Mesenchymal stem cell (in vitro differentiated cells and primary cell): ENCODE measurements around the gene PPP1R12A.

Source experiments
- DNase-seq: peaks from one replicate; pipeline ENCODE4 v3.0.0-alpha.2; 2013
- H2AFZ ChIP-seq: one replicate; pipeline ENCODE4 v1.6.1; 2013; ENCODE audit warnings: low read depth, mild to moderate bottlenecking, control low read depth, inconsistent platforms, low read length, moderate library complexity
- H2AK5ac ChIP-seq: 2 replicates; pipeline ENCODE4 v1.6.1; 2013; ENCODE audit warnings: low read length, moderate library complexity, mild to moderate bottlenecking, inconsistent platforms; ENCODE audit not compliant: severe bottlenecking
- H2BK120ac ChIP-seq: one replicate; pipeline ENCODE4 v1.6.1; 2013; ENCODE audit warnings: low read depth, mild to moderate bottlenecking, inconsistent platforms, low read length, moderate library complexity
- H2BK12ac ChIP-seq, 2 experiments: one replicate each; pipeline ENCODE4 v1.6.1; 2013; ENCODE audit warnings: inconsistent platforms in 2 of 2, low read length in 2 of 2, mild to moderate bottlenecking in 2 of 2, moderate library complexity in 2 of 2, control low read depth in 1 of 2
- H2BK15ac ChIP-seq: one replicate; pipeline ENCODE4 v1.6.1; 2013; ENCODE audit warnings: mild to moderate bottlenecking, low read depth, inconsistent platforms; ENCODE audit not compliant: poor library complexity, severe bottlenecking
- H2BK5ac ChIP-seq: 2 replicates; pipeline ENCODE4 v1.6.1; 2013; ENCODE audit warnings: low read depth, mild to moderate bottlenecking, low read length, control low read depth, inconsistent platforms; ENCODE audit not compliant: poor library complexity, severe bottlenecking
- H3K14ac ChIP-seq, 2 experiments: one replicate each; pipeline ENCODE4 v1.6.1; 2013; ENCODE audit warnings: inconsistent platforms in 2 of 2, low read length in 2 of 2, control low read depth in 1 of 2, mild to moderate bottlenecking in 1 of 2, moderate library complexity in 1 of 2
- H3K18ac ChIP-seq, 2 experiments: one replicate each; pipeline ENCODE4 v1.6.1; 2013; ENCODE audit warnings: inconsistent platforms in 2 of 2, low read length in 2 of 2, control low read depth in 1 of 2, low read depth in 1 of 2, mild to moderate bottlenecking in 1 of 2
- H3K23ac ChIP-seq, 2 experiments: one replicate each; pipeline ENCODE4 v1.6.1; 2013; ENCODE audit warnings: inconsistent platforms in 2 of 2, low read length in 2 of 2, mild to moderate bottlenecking in 2 of 2, moderate library complexity in 2 of 2, control low read depth in 1 of 2
- H3K27ac ChIP-seq: 2 replicates; pipeline ENCODE4 v1.5.1; 2013; ENCODE audit warnings: mild to moderate bottlenecking, moderate library complexity, low read length, control low read depth, inconsistent platforms; ENCODE audit not compliant: poor library complexity, severe bottlenecking
- H3K27me3 ChIP-seq, 2 experiments: 2 replicates each; pipeline versions ENCODE4 v1.6.1 to v1.7.0; 2013; ENCODE audit warnings: low read length in 2 of 2, mild to moderate bottlenecking in 2 of 2, moderate library complexity in 2 of 2, control low read depth in 1 of 2, inconsistent platforms in 1 of 2; ENCODE audit not compliant: control insufficient read depth in 1 of 2, insufficient read depth in 1 of 2
- H3K36me3 ChIP-seq, 2 experiments: 2 replicates each; pipeline versions ENCODE4 v1.6.1 to v1.7.0; 2013; ENCODE audit warnings: low read length in 2 of 2, control low read depth in 1 of 2, inconsistent platforms in 1 of 2, low read depth in 1 of 2, mild to moderate bottlenecking in 1 of 2; ENCODE audit not compliant: insufficient read depth in 2 of 2, control insufficient read depth in 1 of 2
- H3K4ac ChIP-seq, 2 experiments: one replicate each; pipeline ENCODE4 v1.6.1; 2013; ENCODE audit warnings: inconsistent platforms in 2 of 2, low read length in 2 of 2, mild to moderate bottlenecking in 2 of 2, moderate library complexity in 2 of 2, control low read depth in 1 of 2, low read depth in 1 of 2
- H3K4me1 ChIP-seq: 2 replicates; pipeline ENCODE4 v1.6.1; 2013; ENCODE audit warnings: low read depth, low read length, control low read depth; ENCODE audit not compliant: control insufficient read depth, insufficient read depth
- H3K4me2 ChIP-seq: 2 replicates; pipeline ENCODE4 v1.6.1; 2013; ENCODE audit warnings: low read length, mild to moderate bottlenecking, inconsistent platforms; ENCODE audit not compliant: poor library complexity, severe bottlenecking
- H3K4me3 ChIP-seq, 2 experiments: 2 replicates each; pipeline versions ENCODE4 v1.5.1 to v1.7.0; 2013; ENCODE audit warnings: low read length in 2 of 2, mild to moderate bottlenecking in 2 of 2, control low read depth in 1 of 2, low read depth in 1 of 2; ENCODE audit not compliant: insufficient read depth in 1 of 2
- H3K79me1 ChIP-seq: replicated peaks from 2 replicates; pipeline ENCODE4 v1.6.1; 2013; ENCODE audit warnings: mild to moderate bottlenecking, control low read depth, low read length, inconsistent platforms; ENCODE audit not compliant: poor library complexity, severe bottlenecking
- H3K9ac ChIP-seq: 2 replicates; pipeline ENCODE4 v1.7.0; 2013; ENCODE audit warnings: mild to moderate bottlenecking, low read length, moderate library complexity
- H3K9me3 ChIP-seq: 2 replicates; pipeline ENCODE4 v1.7.0; 2013; ENCODE audit warnings: mild to moderate bottlenecking, low read length; ENCODE audit not compliant: control insufficient read depth
- H4K8ac ChIP-seq: one replicate; pipeline ENCODE4 v1.6.1; 2013; ENCODE audit warnings: inconsistent platforms, mild to moderate bottlenecking, low read length, moderate library complexity
- H4K91ac ChIP-seq: one replicate; pipeline ENCODE4 v1.6.1; 2013; ENCODE audit warnings: mild to moderate bottlenecking, low read length, inconsistent platforms
- WGBS: methylation state at CpG from one replicate; pipeline ENCODE4 v1.1.7; 2013; ENCODE audit warnings: mixed read lengths; 5-methylcytosine and 5-hydroxymethylcytosine counted together

Gene PPP1R12A

DNA sequence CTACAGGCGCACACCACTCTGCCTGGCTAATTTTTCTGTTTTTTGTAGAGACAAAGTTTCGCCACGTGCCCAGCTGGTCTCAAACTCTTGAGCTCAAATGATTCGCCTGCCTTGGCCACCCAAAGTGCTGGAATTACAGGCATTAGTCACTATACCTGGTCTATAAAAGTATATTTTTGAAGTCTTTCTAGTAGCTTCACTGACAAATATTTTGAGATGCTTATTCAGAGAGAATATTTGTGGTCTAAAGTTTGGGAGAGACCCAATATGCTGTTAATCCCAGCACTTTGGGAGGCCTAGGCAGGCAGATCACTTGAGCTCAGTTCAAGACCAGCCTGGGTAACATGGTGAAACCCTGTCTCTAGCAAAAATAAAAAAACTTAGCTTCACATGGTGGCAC, 22.0 kb upstream of the PPP1R12A start:
- Histone ChIP-seq H3K14ac (no peak overlapping the region), H3K27ac (no peak overlapping the region), H3K9ac (no peak overlapping the region), H2AK5ac (no peak overlapping the region), H3K18ac (no peak overlapping the region), H3K23ac (no peak overlapping the region), H2AFZ (no peak overlapping the region), H3K36me3 (no peaks in the 10 kb centered on the region), H4K8ac (no peak overlapping the region), H4K91ac (no peak overlapping the region), H2BK12ac (no peak overlapping the region), H2BK15ac (no peak overlapping the region), H3K4me2 (no peak overlapping the region), H2BK5ac (no peak overlapping the region), H3K9me3 (peaks cover 11% of the 10 kb centered on the region), H3K79me1 (no peaks in the 10 kb centered on the region), H3K27me3 (no peaks in the 10 kb centered on the region), H3K4me1 (no peaks in the 10 kb centered on the region), H3K4ac (no peak overlapping the region), H3K4me3 (no peak overlapping the region), H2BK120ac (no peak overlapping the region)
- WGBS: 92% methylated on average over 3 of the region's 4 CpGs
- DNase-seq: no peak

- DNase-seq: no peak
- Histone ChIP-seq H2AFZ (no peak overlapping the region), H4K91ac (no peak overlapping the region), H3K14ac (no peak overlapping the region), H3K27me3 (no peaks in the 10 kb centered on the region), H3K9me3 (peaks cover 11% of the 10 kb centered on the region), H3K4me3 (no peak overlapping the region), H3K4me1 (no peaks in the 10 kb centered on the region), H3K4me2 (no peak overlapping the region), H3K36me3 (no peaks in the 10 kb centered on the region), H2BK15ac (no peak overlapping the region), H3K18ac (no peak overlapping the region), H4K8ac (no peak overlapping the region), H3K4ac (no peak overlapping the region), H2BK120ac (no peak overlapping the region), H3K79me1 (no peaks in the 10 kb centered on the region), H2BK5ac (no peak overlapping the region), H2BK12ac (no peak overlapping the region), H3K23ac (no peak overlapping the region), H3K9ac (no peak overlapping the region), H2AK5ac (no peak overlapping the region), H3K27ac (no peak overlapping the region)
- 89% methylated on average over 3 of the region's 3 CpGs for WGBS
Measured at GRCh38 chr12:79955561-79955960, 20.7 kb upstream of the PPP1R12A start.

DNA sequence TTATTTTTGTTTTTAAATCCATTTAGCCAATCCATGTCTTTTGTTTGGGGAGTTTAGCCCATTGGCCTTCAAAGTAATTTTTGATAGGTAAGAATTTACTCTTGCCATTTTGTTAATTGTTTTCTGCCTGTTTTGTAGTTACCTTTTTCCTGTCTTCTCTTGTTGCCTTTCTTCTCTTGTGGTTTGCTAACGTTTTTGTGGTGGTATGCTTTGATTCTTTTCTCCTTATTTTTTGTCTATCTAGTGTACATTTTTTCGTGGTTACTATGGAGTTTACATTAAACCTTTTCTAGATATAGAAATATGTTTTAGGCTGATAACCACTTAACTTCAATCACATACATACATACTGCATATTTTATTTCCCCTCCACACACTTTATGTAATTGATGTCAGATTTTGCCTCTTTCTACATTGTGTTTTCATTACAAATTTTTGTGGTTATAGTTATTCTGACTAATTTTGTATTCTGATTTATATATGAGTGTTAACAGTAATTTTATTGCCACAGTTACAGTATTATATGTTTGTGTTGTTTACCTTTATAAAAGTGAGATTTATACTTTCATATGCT, 19.2 kb upstream of the PPP1R12A start:
- H4K91ac ChIP-seq: no peak overlapping the region
- H2AFZ ChIP-seq: no peak overlapping the region
- no peak overlapping the region for H2BK15ac ChIP-seq
- no peak overlapping the region for H3K4me2 ChIP-seq
- no peaks in the 10 kb centered on the region for H3K4me1 ChIP-seq
- no peak for DNase-seq
- no peaks in the 10 kb centered on the region for H3K79me1 ChIP-seq
- H3K27ac ChIP-seq: no peak overlapping the region
- H3K4me3 ChIP-seq: no peak overlapping the region
- no peaks in the 10 kb centered on the region for H3K27me3 ChIP-seq
- no CpG with 5 or more reads among the region's 2 CpGs for WGBS
- H3K9ac ChIP-seq: no peak overlapping the region
- H3K14ac ChIP-seq: no peak overlapping the region
- H2BK12ac ChIP-seq: no peak overlapping the region
- no peaks in the 10 kb centered on the region for H3K36me3 ChIP-seq
- H4K8ac ChIP-seq: no peak overlapping the region
- H3K23ac ChIP-seq: no peak overlapping the region
- no peak overlapping the region for H2BK5ac ChIP-seq
- H2AK5ac ChIP-seq: no peak overlapping the region
- H3K4ac ChIP-seq: no peak overlapping the region
- H3K9me3 ChIP-seq: peaks cover 11% of the 10 kb centered on the region
- no peak overlapping the region for H3K18ac ChIP-seq
- H2BK120ac ChIP-seq: no peak overlapping the region

DNA sequence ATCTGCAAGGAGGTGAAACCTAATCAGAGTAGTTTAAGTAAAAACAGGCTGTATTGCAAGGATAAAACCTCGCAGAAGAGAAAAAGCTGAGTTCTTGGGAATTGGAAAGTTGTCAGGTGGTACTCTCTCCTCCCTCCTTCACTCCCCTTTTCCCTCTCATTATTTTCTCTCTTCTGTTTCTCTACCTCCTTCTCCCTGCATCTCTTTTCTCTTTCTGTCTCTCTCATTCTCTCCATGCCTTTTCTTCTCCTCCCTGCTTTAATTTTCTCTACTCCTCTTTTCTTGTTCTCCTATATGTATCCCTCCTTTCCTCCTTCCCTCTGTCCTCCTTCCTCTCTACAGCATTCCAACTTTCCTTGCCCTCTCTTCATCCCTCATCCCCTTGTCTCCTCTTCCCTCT, 14.2 kb upstream of the PPP1R12A start:
- no peaks in the 10 kb centered on the region for H3K27me3 ChIP-seq
- H3K79me1 ChIP-seq: no peaks in the 10 kb centered on the region
- no peak overlapping the region for H3K27ac ChIP-seq
- 88% methylated on average over 1 of the region's 1 CpG for WGBS
- H4K8ac ChIP-seq: no peak overlapping the region
- no peak overlapping the region for H2AFZ ChIP-seq
- no peak overlapping the region for H3K23ac ChIP-seq
- no peak for DNase-seq
- no peak overlapping the region for H3K18ac ChIP-seq
- H2BK5ac ChIP-seq: no peak overlapping the region
- no peak overlapping the region for H4K91ac ChIP-seq
- H3K4me1 ChIP-seq: no peaks in the 10 kb centered on the region
- peaks cover 6% of the 10 kb centered on the region for H3K9me3 ChIP-seq
- no peak overlapping the region for H3K14ac ChIP-seq
- no peak overlapping the region for H2BK12ac ChIP-seq
- H2AK5ac ChIP-seq: no peak overlapping the region
- no peak overlapping the region for H3K4me2 ChIP-seq
- no peak overlapping the region for H3K4me3 ChIP-seq
- no peaks in the 10 kb centered on the region for H3K36me3 ChIP-seq
- no peak overlapping the region for H2BK15ac ChIP-seq
- H3K4ac ChIP-seq: no peak overlapping the region
- H3K9ac ChIP-seq: no peak overlapping the region
- H2BK120ac ChIP-seq: no peak overlapping the region
